Measurements from ENCODE around the gene PHLDA1. TPM values are rescaled to one million over a fixed set of nuclear protein-coding genes. Genes with fewer than 3 reads are reported as not detected.
A peak's percentile ranks its signal among the peaks of the same experiment; 100 is the strongest.

The PHLDA1 gene
- total and polyA plus RNA-seq, 2 of the 13 experiments (the other 11 are each of a cell fraction or from before 2014, with no cell fraction given): 33.8 to 41.0 TPM

DNA sequence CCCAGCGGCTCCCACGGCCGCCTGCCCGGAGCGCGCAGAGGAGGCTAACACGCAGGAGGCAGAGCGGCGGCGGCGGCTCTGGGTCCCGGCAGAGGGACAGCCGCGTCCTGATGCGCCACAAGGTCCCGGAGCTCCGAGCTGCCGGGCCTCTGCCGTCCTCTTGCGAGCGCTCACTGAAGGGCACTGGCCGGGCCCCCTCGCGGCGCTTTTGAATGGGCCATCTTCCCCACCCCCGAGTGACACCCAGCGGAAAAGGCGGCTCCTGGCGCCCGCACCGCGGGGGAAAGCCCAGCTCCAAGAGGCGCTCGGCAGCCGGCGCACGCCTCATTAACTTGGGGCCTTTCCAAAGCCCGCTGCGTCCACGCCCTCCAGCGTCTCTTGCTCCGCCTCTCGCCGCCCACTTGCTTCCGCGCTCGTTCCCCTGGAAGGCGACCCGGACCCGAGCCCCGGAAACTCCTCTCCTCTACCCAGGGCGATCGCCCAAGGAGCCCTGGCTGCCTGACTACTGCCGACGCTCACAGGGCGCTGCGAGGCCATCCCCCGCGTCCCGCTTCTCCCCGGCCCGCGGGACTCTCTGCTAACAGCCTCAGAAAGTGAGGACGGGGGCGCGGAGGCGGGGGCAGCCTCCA, at the start of gene PHLDA1 (continued):
- TF ChIP-seq POLR2AphosphoS2 (IDR thresholded peaks at IDR 0.05; ENCODE audit: low read depth, low read length): peak; percentile 81; the same call in 1 of the 2 replicates
- TF ChIP-seq, protein P1, sequence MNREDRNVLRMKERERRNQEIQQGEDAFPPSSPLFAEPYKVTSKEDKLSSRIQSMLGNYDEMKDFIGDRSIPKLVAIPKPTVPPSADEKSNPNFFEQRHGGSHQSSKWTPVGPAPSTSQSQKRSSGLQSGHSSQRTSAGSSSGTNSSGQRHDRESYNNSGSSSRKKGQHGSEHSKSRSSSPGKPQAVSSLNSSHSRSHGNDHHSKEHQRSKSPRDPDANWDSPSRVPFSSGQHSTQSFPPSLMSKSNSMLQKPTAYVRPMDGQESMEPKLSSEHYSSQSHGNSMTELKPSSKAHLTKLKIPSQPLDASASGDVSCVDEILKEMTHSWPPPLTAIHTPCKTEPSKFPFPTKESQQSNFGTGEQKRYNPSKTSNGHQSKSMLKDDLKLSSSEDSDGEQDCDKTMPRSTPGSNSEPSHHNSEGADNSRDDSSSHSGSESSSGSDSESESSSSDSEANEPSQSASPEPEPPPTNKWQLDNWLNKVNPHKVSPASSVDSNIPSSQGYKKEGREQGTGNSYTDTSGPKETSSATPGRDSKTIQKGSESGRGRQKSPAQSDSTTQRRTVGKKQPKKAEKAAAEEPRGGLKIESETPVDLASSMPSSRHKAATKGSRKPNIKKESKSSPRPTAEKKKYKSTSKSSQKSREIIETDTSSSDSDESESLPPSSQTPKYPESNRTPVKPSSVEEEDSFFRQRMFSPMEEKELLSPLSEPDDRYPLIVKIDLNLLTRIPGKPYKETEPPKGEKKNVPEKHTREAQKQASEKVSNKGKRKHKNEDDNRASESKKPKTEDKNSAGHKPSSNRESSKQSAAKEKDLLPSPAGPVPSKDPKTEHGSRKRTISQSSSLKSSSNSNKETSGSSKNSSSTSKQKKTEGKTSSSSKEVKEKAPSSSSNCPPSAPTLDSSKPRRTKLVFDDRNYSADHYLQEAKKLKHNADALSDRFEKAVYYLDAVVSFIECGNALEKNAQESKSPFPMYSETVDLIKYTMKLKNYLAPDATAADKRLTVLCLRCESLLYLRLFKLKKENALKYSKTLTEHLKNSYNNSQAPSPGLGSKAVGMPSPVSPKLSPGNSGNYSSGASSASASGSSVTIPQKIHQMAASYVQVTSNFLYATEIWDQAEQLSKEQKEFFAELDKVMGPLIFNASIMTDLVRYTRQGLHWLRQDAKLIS (CRISPR knock-in tag; IDR thresholded peaks at IDR 0.05): peak; percentile 98
- TF ChIP-seq CC2D1A (CRISPR knock-in tag; IDR thresholded peaks at IDR 0.05): peak; percentile 90; the same call in 1 of the 2 replicates
- TF ChIP-seq, protein P2, sequence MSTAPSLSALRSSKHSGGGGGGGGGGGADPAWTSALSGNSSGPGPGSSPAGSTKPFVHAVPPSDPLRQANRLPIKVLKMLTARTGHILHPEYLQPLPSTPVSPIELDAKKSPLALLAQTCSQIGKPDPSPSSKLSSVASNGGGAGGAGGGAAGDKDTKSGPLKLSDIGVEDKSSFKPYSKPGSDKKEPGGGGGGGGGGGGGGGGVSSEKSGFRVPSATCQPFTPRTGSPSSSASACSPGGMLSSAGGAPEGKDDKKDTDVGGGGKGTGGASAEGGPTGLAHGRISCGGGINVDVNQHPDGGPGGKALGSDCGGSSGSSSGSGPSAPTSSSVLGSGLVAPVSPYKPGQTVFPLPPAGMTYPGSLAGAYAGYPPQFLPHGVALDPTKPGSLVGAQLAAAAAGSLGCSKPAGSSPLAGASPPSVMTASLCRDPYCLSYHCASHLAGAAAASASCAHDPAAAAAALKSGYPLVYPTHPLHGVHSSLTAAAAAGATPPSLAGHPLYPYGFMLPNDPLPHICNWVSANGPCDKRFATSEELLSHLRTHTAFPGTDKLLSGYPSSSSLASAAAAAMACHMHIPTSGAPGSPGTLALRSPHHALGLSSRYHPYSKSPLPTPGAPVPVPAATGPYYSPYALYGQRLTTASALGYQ (CRISPR knock-in tag; IDR thresholded peaks at IDR 0.05): peak; percentile 90
- TF ChIP-seq NPAS2 (CRISPR knock-in tag; IDR thresholded peaks at IDR 0.05; ENCODE audit: borderline replicate concordance): no peak
- TF ChIP-seq ARNT2 (CRISPR knock-in tag; IDR thresholded peaks at IDR 0.05; ENCODE audit: low read depth): peak; percentile 10
- TF ChIP-seq, protein P3, sequence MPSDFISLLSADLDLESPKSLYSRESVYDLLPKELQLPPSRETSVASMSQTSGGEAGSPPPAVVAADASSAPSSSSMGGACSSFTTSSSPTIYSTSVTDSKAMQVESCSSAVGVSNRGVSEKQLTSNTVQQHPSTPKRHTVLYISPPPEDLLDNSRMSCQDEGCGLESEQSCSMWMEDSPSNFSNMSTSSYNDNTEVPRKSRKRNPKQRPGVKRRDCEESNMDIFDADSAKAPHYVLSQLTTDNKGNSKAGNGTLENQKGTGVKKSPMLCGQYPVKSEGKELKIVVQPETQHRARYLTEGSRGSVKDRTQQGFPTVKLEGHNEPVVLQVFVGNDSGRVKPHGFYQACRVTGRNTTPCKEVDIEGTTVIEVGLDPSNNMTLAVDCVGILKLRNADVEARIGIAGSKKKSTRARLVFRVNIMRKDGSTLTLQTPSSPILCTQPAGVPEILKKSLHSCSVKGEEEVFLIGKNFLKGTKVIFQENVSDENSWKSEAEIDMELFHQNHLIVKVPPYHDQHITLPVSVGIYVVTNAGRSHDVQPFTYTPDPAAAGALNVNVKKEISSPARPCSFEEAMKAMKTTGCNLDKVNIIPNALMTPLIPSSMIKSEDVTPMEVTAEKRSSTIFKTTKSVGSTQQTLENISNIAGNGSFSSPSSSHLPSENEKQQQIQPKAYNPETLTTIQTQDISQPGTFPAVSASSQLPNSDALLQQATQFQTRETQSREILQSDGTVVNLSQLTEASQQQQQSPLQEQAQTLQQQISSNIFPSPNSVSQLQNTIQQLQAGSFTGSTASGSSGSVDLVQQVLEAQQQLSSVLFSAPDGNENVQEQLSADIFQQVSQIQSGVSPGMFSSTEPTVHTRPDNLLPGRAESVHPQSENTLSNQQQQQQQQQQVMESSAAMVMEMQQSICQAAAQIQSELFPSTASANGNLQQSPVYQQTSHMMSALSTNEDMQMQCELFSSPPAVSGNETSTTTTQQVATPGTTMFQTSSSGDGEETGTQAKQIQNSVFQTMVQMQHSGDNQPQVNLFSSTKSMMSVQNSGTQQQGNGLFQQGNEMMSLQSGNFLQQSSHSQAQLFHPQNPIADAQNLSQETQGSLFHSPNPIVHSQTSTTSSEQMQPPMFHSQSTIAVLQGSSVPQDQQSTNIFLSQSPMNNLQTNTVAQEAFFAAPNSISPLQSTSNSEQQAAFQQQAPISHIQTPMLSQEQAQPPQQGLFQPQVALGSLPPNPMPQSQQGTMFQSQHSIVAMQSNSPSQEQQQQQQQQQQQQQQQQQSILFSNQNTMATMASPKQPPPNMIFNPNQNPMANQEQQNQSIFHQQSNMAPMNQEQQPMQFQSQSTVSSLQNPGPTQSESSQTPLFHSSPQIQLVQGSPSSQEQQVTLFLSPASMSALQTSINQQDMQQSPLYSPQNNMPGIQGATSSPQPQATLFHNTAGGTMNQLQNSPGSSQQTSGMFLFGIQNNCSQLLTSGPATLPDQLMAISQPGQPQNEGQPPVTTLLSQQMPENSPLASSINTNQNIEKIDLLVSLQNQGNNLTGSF (CRISPR knock-in tag; IDR thresholded peaks at IDR 0.05): peak; percentile 74
